Left hindlimb (tissue), 1 donor: ENCODE results near the gene CYB561A3.

Source experiments
- DNase-seq: peaks from one replicate; pipeline ENCODE4 v3.0.0-alpha.2; 2018

CYB561A3 gene

GRCh38 chr11:61309739-61310138 is 51.9 kb downstream of the CYB561A3 start:
- no peak for DNase-seq

GRCh38 chr11:61309141-61309540 is 52.5 kb downstream of the CYB561A3 start:
- DNase-seq: no peak

- DNase-seq: no peak
Measured at GRCh38 chr11:61307354-61307753, 54.3 kb downstream of the CYB561A3 start.

- no peak for DNase-seq
Measured at GRCh38 chr11:61306221-61306620, 55.5 kb downstream of the CYB561A3 start.

- DNase-seq: no peak
Measured at GRCh38 chr11:61305417-61305816, 56.3 kb downstream of the CYB561A3 start.

- no peak for DNase-seq
Measured at GRCh38 chr11:61303725-61304124, 58.0 kb downstream of the CYB561A3 start.

GRCh38 chr11:61302550-61302949 is 59.1 kb downstream of the CYB561A3 start:
- DNase-seq: no peak
